ENCODE data around the gene CALN1.

The CALN1 gene

GRCh38 chr7:72435366-72435765 is 23.2 kb upstream of the CALN1 start:
- no peak for DNase-seq (ENCODE audit: low read depth)
- TF ChIP-seq CTCF (IDR thresholded peaks at IDR 0.05; ENCODE audit: insufficient read depth, low read depth, low read length, missing control alignments): no peak
- H3K4me3 ChIP-seq (ENCODE audit: low read depth, low read length): no peak overlapping the region

GRCh38 chr7:72430531-72430930 is 18.4 kb upstream of the CALN1 start:
- DNase-seq (ENCODE audit: low read depth): no peak
- no peak overlapping the region for H3K4me3 ChIP-seq (ENCODE audit: low read depth, low read length)
- TF ChIP-seq CTCF (IDR thresholded peaks at IDR 0.05; ENCODE audit: insufficient read depth, low read depth, low read length, missing control alignments): no peak

- H3K4me3 ChIP-seq (ENCODE audit: low read depth, low read length): no peak overlapping the region
- no peak for DNase-seq (ENCODE audit: low read depth)
- no peak for TF ChIP-seq CTCF (IDR thresholded peaks at IDR 0.05; ENCODE audit: insufficient read depth, low read depth, low read length, missing control alignments)
Observed at GRCh38 chr7:72429316-72429715, 17.2 kb upstream of the CALN1 start.

- DNase-seq (ENCODE audit: low read depth): no peak
- H3K4me3 ChIP-seq (ENCODE audit: low read depth, low read length): no peak overlapping the region
- no peak for TF ChIP-seq CTCF (IDR thresholded peaks at IDR 0.05; ENCODE audit: insufficient read depth, low read depth, low read length, missing control alignments)
Observed at GRCh38 chr7:72416846-72417245, 4.7 kb upstream of the CALN1 start.

GRCh38 chr7:72415586-72415985 is 3.4 kb upstream of the CALN1 start:
- no peak overlapping the region for H3K4me3 ChIP-seq (ENCODE audit: low read depth, low read length)
- no peak for DNase-seq (ENCODE audit: low read depth)
- TF ChIP-seq CTCF (IDR thresholded peaks at IDR 0.05; ENCODE audit: insufficient read depth, low read depth, low read length, missing control alignments): no peak

GRCh38 chr7:72413886-72414285 is 1.7 kb upstream of the CALN1 start:
- no peak for TF ChIP-seq CTCF (IDR thresholded peaks at IDR 0.05; ENCODE audit: insufficient read depth, low read depth, low read length, missing control alignments)
- DNase-seq (ENCODE audit: low read depth): no peak

GRCh38 chr7:72413290-72413689 is 1.2 kb upstream of the CALN1 start:
- no peak for TF ChIP-seq CTCF (IDR thresholded peaks at IDR 0.05; ENCODE audit: insufficient read depth, low read depth, low read length, missing control alignments)
- DNase-seq (ENCODE audit: low read depth): no peak
- H3K4me3 ChIP-seq (ENCODE audit: low read depth, low read length): no peak overlapping the region

More at GRCh38 chr7:72413886-72414285, 1.7 kb upstream of the CALN1 start:
- H3K4me3 ChIP-seq (ENCODE audit: low read depth, low read length): no peak overlapping the region
